ENCODE results near the gene ZNF555. TPM values are rescaled to one million over a fixed set of nuclear protein-coding genes. Genes with fewer than 3 reads are reported as not detected.

ZNF555 gene
- total RNA-seq, 4 donors from 2014 or later = 1.9 to 5.5 (median 2.7) TPM

- Histone ChIP-seq H3K27ac (no peak overlapping the region), H3K4me1 (peaks cover 6 to 16% of the 10 kb centered on the region in 2 donors), H3K4me3 (no peak overlapping the region), H3K9me3 (peaks cover 0 to 55% (median 22%) of the 10 kb centered on the region in 3 donors), H3K36me3 (peaks cover 9 to 53% of the 10 kb centered on the region in 2 donors), H3K27me3 (no peaks in the 10 kb centered on the region)
- in situ Hi-C loops (cut with MboI; ENCODE audit: low sequenced_read_pairs in 4 of 4) = no loop called here
- ATAC-seq (no peak), DNase-seq (no peak)
- TF ChIP-seq POLR2A (IDR thresholded peaks at IDR 0.05) = no peak
- no peak for TF ChIP-seq CTCF (IDR thresholded peaks at IDR 0.05 in 4 of 5, conservative IDR thresholded peaks at IDR 0.05 in 1 of 5)
- intact Hi-C loops (cut with DNase I; ENCODE audit: low total_unique reads) = no loop called here
Observed at GRCh38 chr19:2850256-2850925, 9.1 kb downstream of the ZNF555 start.

GRCh38 chr19:2852598-2852997 lies 11.3 kb downstream of the ZNF555 start:
- DNase-seq = no peak
- Histone ChIP-seq H3K27ac (no peak overlapping the region), H3K9me3 (peaks cover 0 to 73% (median 26%) of the 10 kb centered on the region in 3 donors), H3K4me1 (no peaks in the 10 kb centered on the region), H3K4me3 (peak overlapping the region in 1 of 4 donors; percentile 20), H3K27me3 (no peaks in the 10 kb centered on the region), H3K36me3 (peaks cover 9 to 57% of the 10 kb centered on the region in 2 donors)
- TF ChIP-seq CTCF (IDR thresholded peaks at IDR 0.05 in 4 of 5, conservative IDR thresholded peaks at IDR 0.05 in 1 of 5) (no peak), POLR2A (IDR thresholded peaks at IDR 0.05) (no peak)
- intact Hi-C loops (cut with DNase I; ENCODE audit: low total_unique reads) (no loop called here), in situ Hi-C loops (cut with MboI; ENCODE audit: low sequenced_read_pairs in 4 of 4) (no loop called here)
- ATAC-seq = no peak

- intact Hi-C loops (cut with DNase I; ENCODE audit: low total_unique reads) = no loop called here
- peaks cover 0 to 74% (median 26%) of the 10 kb centered on the region in 3 donors for H3K9me3 ChIP-seq
- H3K4me3 ChIP-seq = peak overlapping the region in 1 of 4 donors; percentile 20
- peaks cover 9 to 57% of the 10 kb centered on the region in 2 donors for H3K36me3 ChIP-seq
- no peak overlapping the region for H3K27ac ChIP-seq
- H3K27me3 ChIP-seq = no peaks in the 10 kb centered on the region
- H3K4me1 ChIP-seq = no peaks in the 10 kb centered on the region
- ATAC-seq (no peak), DNase-seq (no peak)
- no peak for TF ChIP-seq CTCF (IDR thresholded peaks at IDR 0.05 in 4 of 5, conservative IDR thresholded peaks at IDR 0.05 in 1 of 5)
- TF ChIP-seq POLR2A (IDR thresholded peaks at IDR 0.05) = no peak
- in situ Hi-C loops (cut with MboI; ENCODE audit: low sequenced_read_pairs in 4 of 4) = no loop called here
Observed at GRCh38 chr19:2853015-2853606, 11.8 kb downstream of the ZNF555 start.

- intact Hi-C loops (cut with DNase I; ENCODE audit: low total_unique reads) = no loop called here
Observed at GRCh38 chr19:2854849-2855248, 13.6 kb downstream of the ZNF555 start.

More at GRCh38 chr19:2854849-2855248, 13.6 kb downstream of the ZNF555 start:
- TF ChIP-seq POLR2A (IDR thresholded peaks at IDR 0.05) (no peak), CTCF (IDR thresholded peaks at IDR 0.05 in 4 of 5, conservative IDR thresholded peaks at IDR 0.05 in 1 of 5) (no peak)
- DNase-seq (no peak), ATAC-seq (no peak)
- Histone ChIP-seq H3K4me1 (no peaks in the 10 kb centered on the region), H3K9me3 (peaks cover 0 to 65% (median 26%) of the 10 kb centered on the region in 3 donors), H3K4me3 (no peak overlapping the region), H3K27ac (no peak overlapping the region), H3K36me3 (peaks cover 9 to 67% of the 10 kb centered on the region in 2 donors), H3K27me3 (no peaks in the 10 kb centered on the region)
- in situ Hi-C loops (cut with MboI; ENCODE audit: low sequenced_read_pairs in 4 of 4) = no loop called here
